Measurements from ENCODE around the gene CXXC4. TPM values are rescaled to one million over a fixed set of nuclear protein-coding genes. Genes with fewer than 3 reads are reported as not detected.
A peak's percentile ranks its signal among the peaks of the same experiment; 100 is the strongest.

CXXC4 gene
- total RNA-seq, 1 experiment from 2014 or later, result 0.54 TPM

DNA sequence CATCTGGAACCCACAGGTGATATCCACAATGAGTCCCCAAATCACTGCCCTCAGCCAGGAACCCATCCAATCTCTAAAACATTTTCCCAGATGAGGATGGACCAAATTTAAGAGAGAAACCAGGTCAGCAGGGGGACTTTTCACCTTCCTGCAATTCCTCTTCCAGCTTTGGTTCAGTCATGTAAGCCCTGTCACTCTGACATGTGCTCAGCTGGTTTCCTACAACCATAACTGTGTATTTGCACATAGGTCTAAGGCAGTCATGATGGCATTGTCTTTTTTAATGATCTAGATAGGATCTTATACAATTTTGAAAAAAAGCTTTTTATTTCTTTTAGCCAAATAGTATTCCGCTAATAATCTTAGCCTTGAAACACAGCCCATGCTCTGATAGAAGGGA lies 6.5 kb downstream of the CXXC4 start:
- Histone ChIP-seq H4K20me1 (ENCODE audit: insufficient read depth) (no peaks in the 10 kb centered on the region), H3K36me3 (ENCODE audit: control insufficient read depth in 1 of 2, insufficient read depth in 2 of 2, low read length in 2 of 2) (no peaks in the 10 kb centered on the region), H3K79me2 (ENCODE audit: insufficient read depth, low read length) (no peaks in the 10 kb centered on the region), H3K9ac (ENCODE audit: low read length) (no peak overlapping the region), H3K27ac (ENCODE audit: low read depth, low read length) (no peak overlapping the region), H3K9me2 (ENCODE audit: insufficient read depth) (no peaks in the 10 kb centered on the region), H3K4me1 (ENCODE audit: control insufficient read depth in 1 of 2, insufficient read depth in 2 of 2, low read length in 2 of 2) (peaks cover 13 to 15% of the 10 kb centered on the region in 2 experiments), H3K27me3 (ENCODE audit: insufficient read depth, low read length) (no peaks in the 10 kb centered on the region), H3K4me3 (replicated peaks in 1 of 2; ENCODE audit: low read depth in 1 of 2, low read length in 2 of 2) (no peak overlapping the region), H2AFZ (ENCODE audit: low read depth, low read length, poor library complexity, severe bottlenecking) (no peak overlapping the region), H3K4me2 (ENCODE audit: low read length) (no peak overlapping the region), H3K9me3 (ENCODE audit: control insufficient read depth in 1 of 2, insufficient read depth in 1 of 2, low read depth in 1 of 2, low read length in 2 of 2) (no peaks in the 10 kb centered on the region)
- ChIA-PET POLR2A (interaction anchor here (0.6 kb wide), 1 partner anchor 93 kb away, joined by 4 read pairs; no protein-coding TSS in a partner anchor), CTCF (no interaction called here), RAD21 (ENCODE audit: low non-redundant PET in 1 of 2, low total read pairs in 2 of 2, uncharacterized antibody in 2 of 2, unreplicated experiment in 2 of 2) (no interaction called here)
- no peak for TF ChIP-seq YY1 (IDR thresholded peaks at IDR 0.05; ENCODE audit: extremely low read depth, insufficient replicate concordance, low read depth, low read length)
- no peak for TF ChIP-seq RAD21 (IDR thresholded peaks at IDR 0.05; ENCODE audit: low read depth)
- no peak for TF ChIP-seq EZH2 (IDR thresholded peaks at IDR 0.05)
- TF ChIP-seq CBX3 (IDR thresholded peaks at IDR 0.05; ENCODE audit: low read depth), result no peak
- TF ChIP-seq CEBPB (IDR thresholded peaks at IDR 0.05; ENCODE audit: low read depth), result no peak
- TF ChIP-seq JUND (IDR thresholded peaks at IDR 0.05), result no peak
- no peak for TF ChIP-seq SP1 (IDR thresholded peaks at IDR 0.05; ENCODE audit: low read depth)
- DNase-seq (ENCODE audit: low read depth, low spot score) (no peak), ATAC-seq (no peak)
- intact Hi-C loops (cut with micrococcal nuclease), result no loop called here
- BruUV-seq (replicated peaks), result no TSS peak

- ChIA-PET RAD21 (ENCODE audit: low non-redundant PET in 1 of 2, low total read pairs in 2 of 2, uncharacterized antibody in 2 of 2, unreplicated experiment in 2 of 2) (no interaction called here), CTCF (no interaction called here), POLR2A (no interaction called here)
- Histone ChIP-seq H3K4me1 (ENCODE audit: control insufficient read depth in 1 of 2, insufficient read depth in 2 of 2, low read length in 2 of 2) (peaks cover 5 to 9% of the 10 kb centered on the region in 2 experiments; a peak in 3 of 4 replicates), H3K9me3 (ENCODE audit: control insufficient read depth in 1 of 2, insufficient read depth in 1 of 2, low read depth in 1 of 2, low read length in 2 of 2) (no peaks in the 10 kb centered on the region), H3K27ac (ENCODE audit: low read depth, low read length) (no peak overlapping the region), H3K36me3 (ENCODE audit: control insufficient read depth in 1 of 2, insufficient read depth in 2 of 2, low read length in 2 of 2) (no peaks in the 10 kb centered on the region), H3K27me3 (ENCODE audit: insufficient read depth, low read length) (no peaks in the 10 kb centered on the region), H3K4me3 (replicated peaks in 1 of 2; ENCODE audit: low read depth in 1 of 2, low read length in 2 of 2) (no peak overlapping the region), H3K4me2 (ENCODE audit: low read length) (no peak overlapping the region), H2AFZ (ENCODE audit: low read depth, low read length, poor library complexity, severe bottlenecking) (peak overlapping the region; percentile 39), H3K9me2 (ENCODE audit: insufficient read depth) (no peaks in the 10 kb centered on the region), H3K79me2 (ENCODE audit: insufficient read depth, low read length) (no peaks in the 10 kb centered on the region), H4K20me1 (ENCODE audit: insufficient read depth) (no peaks in the 10 kb centered on the region), H3K9ac (ENCODE audit: low read length) (no peak overlapping the region)
- BruUV-seq (replicated peaks), result no TSS peak
- TF ChIP-seq EZH2 (IDR thresholded peaks at IDR 0.05), result no peak
- TF ChIP-seq EZH2phosphoT487 (IDR thresholded peaks at IDR 0.05; ENCODE audit: borderline replicate concordance), result no peak
- TF ChIP-seq JUND (IDR thresholded peaks at IDR 0.05), result no peak
- no peak for TF ChIP-seq POLR2A (IDR thresholded peaks at IDR 0.05; ENCODE audit: borderline replicate concordance, extremely low read depth, insufficient read depth, insufficient read length)
- ATAC-seq (no peak), DNase-seq (ENCODE audit: low read depth, low spot score) (no peak)
- intact Hi-C loops (cut with micrococcal nuclease), result no loop called here
These were observed 7.8 kb downstream of the CXXC4 start for GRCh38 chr4:104486716-104487504.

All from HCT116 (cell line).